C4-2B (cell line): Measurements from ENCODE around the gene FAHD2B.

Source experiments
- ZFX ChIP-seq: fragments of 450-650 bp; IDR thresholded peaks from 2 replicates; pipeline ENCODE4 v1.6.1; 2017
- TF ChIP-seq, protein P1 (sequence below): fragments of 450-650 bp; conservative IDR thresholded peaks from 2 replicates; pipeline ENCODE4 v1.5.1; 2017; ENCODE audit warnings: mild to moderate bottlenecking

- TF ChIP-seq, protein P1, sequence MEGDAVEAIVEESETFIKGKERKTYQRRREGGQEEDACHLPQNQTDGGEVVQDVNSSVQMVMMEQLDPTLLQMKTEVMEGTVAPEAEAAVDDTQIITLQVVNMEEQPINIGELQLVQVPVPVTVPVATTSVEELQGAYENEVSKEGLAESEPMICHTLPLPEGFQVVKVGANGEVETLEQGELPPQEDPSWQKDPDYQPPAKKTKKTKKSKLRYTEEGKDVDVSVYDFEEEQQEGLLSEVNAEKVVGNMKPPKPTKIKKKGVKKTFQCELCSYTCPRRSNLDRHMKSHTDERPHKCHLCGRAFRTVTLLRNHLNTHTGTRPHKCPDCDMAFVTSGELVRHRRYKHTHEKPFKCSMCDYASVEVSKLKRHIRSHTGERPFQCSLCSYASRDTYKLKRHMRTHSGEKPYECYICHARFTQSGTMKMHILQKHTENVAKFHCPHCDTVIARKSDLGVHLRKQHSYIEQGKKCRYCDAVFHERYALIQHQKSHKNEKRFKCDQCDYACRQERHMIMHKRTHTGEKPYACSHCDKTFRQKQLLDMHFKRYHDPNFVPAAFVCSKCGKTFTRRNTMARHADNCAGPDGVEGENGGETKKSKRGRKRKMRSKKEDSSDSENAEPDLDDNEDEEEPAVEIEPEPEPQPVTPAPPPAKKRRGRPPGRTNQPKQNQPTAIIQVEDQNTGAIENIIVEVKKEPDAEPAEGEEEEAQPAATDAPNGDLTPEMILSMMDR, result no peak
- TF ChIP-seq ZFX, result no peak
These were observed 979 bp upstream of the FAHD2B start for GRCh38 chr2:97095661-97096060.
